PC-3 (cell line): ENCODE results near the gene RILPL2.

Experiments
- EZH2 ChIP-seq: fragments of 300-600 bp; sonication (generic); IDR thresholded peaks from one replicate; pipeline ENCODE4 v1.6.1; 2017; ENCODE audit warnings: antibody characterized with exemption, mild to moderate bottlenecking, low read length; ENCODE audit not compliant: unreplicated experiment
- TF ChIP-seq, protein P1 (sequence below): fragments of 300-600 bp; sonication (generic); conservative IDR thresholded peaks from 2 replicates; pipeline ENCODE4 v1.5.1; 2017; ENCODE audit warnings: antibody characterized with exemption, low read depth, mild to moderate bottlenecking, low read length

DNA sequence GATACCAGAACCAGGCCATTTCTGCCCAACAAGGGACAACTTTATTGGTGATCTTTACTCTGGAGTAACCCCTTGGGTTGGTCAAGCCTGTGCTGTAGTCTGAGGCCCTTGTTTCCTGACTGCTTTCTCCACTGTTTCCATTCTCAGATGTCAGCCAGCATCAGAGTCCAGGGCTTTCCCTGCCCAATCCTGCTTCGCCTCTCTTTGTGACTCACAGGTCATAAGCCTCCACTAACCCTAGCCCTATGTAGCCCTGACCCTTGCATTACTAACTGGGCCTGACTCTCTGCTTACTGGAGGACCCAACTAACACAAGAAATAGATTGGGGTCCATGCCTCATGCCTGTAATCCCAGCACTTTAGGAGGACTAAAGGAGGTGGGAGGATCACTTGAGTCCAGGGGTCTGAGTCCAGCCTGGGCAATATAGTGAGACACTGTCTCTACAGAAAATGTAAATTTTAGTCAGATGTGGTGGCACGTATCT lies 12.8 kb upstream of the RILPL2 start:
- no peak for TF ChIP-seq EZH2
- TF ChIP-seq, protein P1, sequence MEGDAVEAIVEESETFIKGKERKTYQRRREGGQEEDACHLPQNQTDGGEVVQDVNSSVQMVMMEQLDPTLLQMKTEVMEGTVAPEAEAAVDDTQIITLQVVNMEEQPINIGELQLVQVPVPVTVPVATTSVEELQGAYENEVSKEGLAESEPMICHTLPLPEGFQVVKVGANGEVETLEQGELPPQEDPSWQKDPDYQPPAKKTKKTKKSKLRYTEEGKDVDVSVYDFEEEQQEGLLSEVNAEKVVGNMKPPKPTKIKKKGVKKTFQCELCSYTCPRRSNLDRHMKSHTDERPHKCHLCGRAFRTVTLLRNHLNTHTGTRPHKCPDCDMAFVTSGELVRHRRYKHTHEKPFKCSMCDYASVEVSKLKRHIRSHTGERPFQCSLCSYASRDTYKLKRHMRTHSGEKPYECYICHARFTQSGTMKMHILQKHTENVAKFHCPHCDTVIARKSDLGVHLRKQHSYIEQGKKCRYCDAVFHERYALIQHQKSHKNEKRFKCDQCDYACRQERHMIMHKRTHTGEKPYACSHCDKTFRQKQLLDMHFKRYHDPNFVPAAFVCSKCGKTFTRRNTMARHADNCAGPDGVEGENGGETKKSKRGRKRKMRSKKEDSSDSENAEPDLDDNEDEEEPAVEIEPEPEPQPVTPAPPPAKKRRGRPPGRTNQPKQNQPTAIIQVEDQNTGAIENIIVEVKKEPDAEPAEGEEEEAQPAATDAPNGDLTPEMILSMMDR: no peak
